Measurements from ENCODE around the gene ENO4. TPM values are rescaled to one million over a fixed set of nuclear protein-coding genes. Genes with fewer than 3 reads are reported as not detected.

ENO4 gene
- total RNA-seq, 1 donor from 2014 or later: not detected

- H3K4me3 ChIP-seq: no peak overlapping the region
- H3K4me1 ChIP-seq: peaks cover 4% of the 10 kb centered on the region
- no peak overlapping the region for H3K27ac ChIP-seq (replicated peaks)
- H3K9me3 ChIP-seq (replicated peaks): no peaks in the 10 kb centered on the region
- no peak for TF ChIP-seq CTCF (IDR thresholded peaks at IDR 0.05; ENCODE audit: borderline replicate concordance)
- intact Hi-C loops (cut with micrococcal nuclease): no loop called here
- no peak for DNase-seq
- no peaks in the 10 kb centered on the region for H3K27me3 ChIP-seq (ENCODE audit: low read depth)
- no peaks in the 10 kb centered on the region for H3K36me3 ChIP-seq
Measured at GRCh38 chr10:116910910-116911309, 61.6 kb downstream of the ENO4 start.

- H3K4me1 ChIP-seq: peaks cover 4% of the 10 kb centered on the region
- H3K36me3 ChIP-seq: no peaks in the 10 kb centered on the region
- no peak overlapping the region for H3K4me3 ChIP-seq
- H3K9me3 ChIP-seq (replicated peaks): no peaks in the 10 kb centered on the region
- no peaks in the 10 kb centered on the region for H3K27me3 ChIP-seq (ENCODE audit: low read depth)
- TF ChIP-seq CTCF (IDR thresholded peaks at IDR 0.05; ENCODE audit: borderline replicate concordance): no peak
- intact Hi-C loops (cut with micrococcal nuclease): no loop called here
- DNase-seq: no peak
- no peak overlapping the region for H3K27ac ChIP-seq (replicated peaks)
Measured at GRCh38 chr10:116912162-116912561, 62.9 kb downstream of the ENO4 start.

GRCh38 chr10:116913695-116914094 is 64.4 kb downstream of the ENO4 start:
- TF ChIP-seq CTCF (IDR thresholded peaks at IDR 0.05; ENCODE audit: borderline replicate concordance): no peak
- peaks cover 4% of the 10 kb centered on the region for H3K4me1 ChIP-seq
- H3K27ac ChIP-seq (replicated peaks): no peak overlapping the region
- H3K4me3 ChIP-seq: no peak overlapping the region
- no peaks in the 10 kb centered on the region for H3K27me3 ChIP-seq (ENCODE audit: low read depth)
- H3K9me3 ChIP-seq (replicated peaks): no peaks in the 10 kb centered on the region
- DNase-seq: no peak
- intact Hi-C loops (cut with micrococcal nuclease): no loop called here
- H3K36me3 ChIP-seq: no peaks in the 10 kb centered on the region

- no peak for DNase-seq
- Histone ChIP-seq H3K27ac (replicated peaks) (no peak overlapping the region), H3K4me1 (peaks cover 4% of the 10 kb centered on the region), H3K4me3 (no peak overlapping the region), H3K9me3 (replicated peaks) (no peaks in the 10 kb centered on the region), H3K36me3 (no peaks in the 10 kb centered on the region), H3K27me3 (ENCODE audit: low read depth) (no peaks in the 10 kb centered on the region)
- TF ChIP-seq CTCF (IDR thresholded peaks at IDR 0.05; ENCODE audit: borderline replicate concordance): no peak
- intact Hi-C loops (cut with micrococcal nuclease): no loop called here
Measured at GRCh38 chr10:116915340-116915739, 66.0 kb downstream of the ENO4 start.

GRCh38 chr10:116917481-116917880 is 68.2 kb downstream of the ENO4 start:
- H3K9me3 ChIP-seq (replicated peaks): no peaks in the 10 kb centered on the region
- TF ChIP-seq CTCF (IDR thresholded peaks at IDR 0.05; ENCODE audit: borderline replicate concordance): no peak
- intact Hi-C loops (cut with micrococcal nuclease): no loop called here
- no peaks in the 10 kb centered on the region for H3K27me3 ChIP-seq (ENCODE audit: low read depth)
- no peaks in the 10 kb centered on the region for H3K4me1 ChIP-seq
- DNase-seq: no peak
- H3K4me3 ChIP-seq: no peak overlapping the region
- no peak overlapping the region for H3K27ac ChIP-seq (replicated peaks)
- H3K36me3 ChIP-seq: no peaks in the 10 kb centered on the region

- intact Hi-C loops (cut with micrococcal nuclease): loop anchor here (2.0 kb wide), 1 partner anchor 44 kb away; no protein-coding TSS in a partner anchor
Measured at GRCh38 chr10:116918583-116918982, 69.3 kb downstream of the ENO4 start.

More at GRCh38 chr10:116918583-116918982, 69.3 kb downstream of the ENO4 start:
- Histone ChIP-seq H3K27ac (replicated peaks) (no peak overlapping the region), H3K36me3 (no peaks in the 10 kb centered on the region), H3K27me3 (ENCODE audit: low read depth) (no peaks in the 10 kb centered on the region), H3K4me3 (no peak overlapping the region), H3K9me3 (replicated peaks) (no peaks in the 10 kb centered on the region), H3K4me1 (no peaks in the 10 kb centered on the region)
- TF ChIP-seq CTCF (IDR thresholded peaks at IDR 0.05; ENCODE audit: borderline replicate concordance): no peak
- no peak for DNase-seq
